Urothelium cell line (cell line): ENCODE data around the gene TPM1.
A peak's percentile ranks its signal among the peaks of the same experiment; 100 is the strongest.

Experiments
- DNase-seq: peaks from one replicate; pipeline ENCODE4 v3.0.0; 2011; ENCODE audit warnings: low spot score, mixed read lengths
- FAIRE-seq: peaks from 2 replicates; lab custom pipeline; 2011; peaks lifted over from hg19 to GRCh38; lab: Jason Lieb, UNC

TPM1 gene

GRCh38 chr15:63040509-63040908 is 2.0 kb upstream of the TPM1 start:
- FAIRE-seq, result no peak
- no peak for DNase-seq

- no peak for FAIRE-seq
- no peak for DNase-seq
Observed at GRCh38 chr15:63040954-63041353, 1.6 kb upstream of the TPM1 start.

- DNase-seq, result no peak
Observed at GRCh38 chr15:63041402-63041973, 1.1 kb upstream of the TPM1 start.

GRCh38 chr15:63042877-63043334 is 359 bp downstream of the TPM1 start:
- DNase-seq, result no peak
- no peak for FAIRE-seq

More at GRCh38 chr15:63041402-63041973, 1.1 kb upstream of the TPM1 start:
- no peak for FAIRE-seq

- FAIRE-seq, result peak; percentile 59
- no peak for DNase-seq
Observed at GRCh38 chr15:63043335-63044076, 959 bp downstream of the TPM1 start.

- no peak for DNase-seq
Observed at GRCh38 chr15:63044077-63044644, 1.6 kb downstream of the TPM1 start.

GRCh38 chr15:63044645-63045464 is 2.3 kb downstream of the TPM1 start:
- FAIRE-seq, result no peak
- DNase-seq, result peak; percentile 57

More at GRCh38 chr15:63044077-63044644, 1.6 kb downstream of the TPM1 start:
- no peak for FAIRE-seq

- DNase-seq (no peak), FAIRE-seq (no peak)
Observed at GRCh38 chr15:63045465-63045840, 2.9 kb downstream of the TPM1 start.

GRCh38 chr15:63045879-63046278 is 3.3 kb downstream of the TPM1 start:
- FAIRE-seq, result no peak
- no peak for DNase-seq

GRCh38 chr15:63046917-63047760 is 4.6 kb downstream of the TPM1 start:
- FAIRE-seq (no peak), DNase-seq (no peak)

- DNase-seq (no peak), FAIRE-seq (no peak)
Observed at GRCh38 chr15:63047792-63048114, 5.2 kb downstream of the TPM1 start.

GRCh38 chr15:63048115-63048775 is 5.7 kb downstream of the TPM1 start:
- FAIRE-seq (peak; percentile 50), DNase-seq (peak; percentile 97)

- DNase-seq (peak; percentile 54), FAIRE-seq (no peak)
Observed at GRCh38 chr15:63048776-63049665, 6.5 kb downstream of the TPM1 start.

- DNase-seq (no peak), FAIRE-seq (no peak)
Observed at GRCh38 chr15:63049783-63050371, 7.3 kb downstream of the TPM1 start.

GRCh38 chr15:63050731-63051155 is 8.2 kb downstream of the TPM1 start:
- no peak for FAIRE-seq
- no peak for DNase-seq

GRCh38 chr15:63051156-63052066 is 8.9 kb downstream of the TPM1 start:
- DNase-seq (no peak), FAIRE-seq (no peak)

GRCh38 chr15:63052077-63052841 is 9.7 kb downstream of the TPM1 start:
- DNase-seq, result no peak
- no peak for FAIRE-seq
